Caki2 (cell line): ENCODE results near the gene SYNJ2. TPM values are rescaled to one million over a fixed set of nuclear protein-coding genes. Genes with fewer than 3 reads are reported as not detected.

ENCODE experiments used
- DNase-seq: peaks from one replicate; pipeline ENCODE4 v3.0.0-alpha.2; 2015; ENCODE audit warnings: low read depth
- in situ Hi-C: cut with HindIII; loops from 2 replicates; pipeline ENCODE4 v1.10.0; 2016; ENCODE audit warnings: low sequenced_read_pairs, low pct_unique_long_range_greater_than_20kb, mixed read lengths
- total RNA-seq: library from RNA; depleted of rRNA; stranded (reverse); fragments of >200 nt; shearing (Covaris generic); gene quantifications from 2 replicates; pipeline ENCODE4 v1.2.3, GENCODE V29; 2014; ENCODE audit warnings: low replicate concordance

The SYNJ2 gene
- total RNA-seq, 1 experiment from 2014 or later, result 21.3 TPM

GRCh38 chr6:158019416-158019815 lies 37.8 kb downstream of the SYNJ2 start:
- in situ Hi-C loops, result no loop called here

GRCh38 chr6:158020272-158020711 lies 38.6 kb downstream of the SYNJ2 start:
- in situ Hi-C loops, result no loop called here

More at GRCh38 chr6:158019416-158019815, 37.8 kb downstream of the SYNJ2 start:
- no peak for DNase-seq

GRCh38 chr6:158020811-158021210 lies 39.1 kb downstream of the SYNJ2 start:
- DNase-seq, result no peak
- in situ Hi-C loops, result no loop called here

More at GRCh38 chr6:158020272-158020711, 38.6 kb downstream of the SYNJ2 start:
- no peak for DNase-seq

GRCh38 chr6:158021376-158021775 lies 39.7 kb downstream of the SYNJ2 start:
- in situ Hi-C loops, result no loop called here
- DNase-seq, result no peak

- DNase-seq, result no peak
- in situ Hi-C loops, result no loop called here
Observed at GRCh38 chr6:158021814-158022748, 40.4 kb downstream of the SYNJ2 start.

- no peak for DNase-seq
- in situ Hi-C loops, result no loop called here
Observed at GRCh38 chr6:158022749-158023596, 41.3 kb downstream of the SYNJ2 start.

GRCh38 chr6:158023597-158023939 lies 41.9 kb downstream of the SYNJ2 start:
- in situ Hi-C loops, result no loop called here
- no peak for DNase-seq

- in situ Hi-C loops, result no loop called here
- DNase-seq, result no peak
Observed at GRCh38 chr6:158024566-158025297, 43.1 kb downstream of the SYNJ2 start.

- DNase-seq, result peak; percentile 93
- in situ Hi-C loops, result no loop called here
Observed at GRCh38 chr6:158026054-158026900, 44.6 kb downstream of the SYNJ2 start.

GRCh38 chr6:158026901-158027589 lies 45.4 kb downstream of the SYNJ2 start:
- in situ Hi-C loops, result no loop called here
- DNase-seq, result no peak

GRCh38 chr6:158027590-158028285 lies 46.1 kb downstream of the SYNJ2 start:
- peak; percentile 21 for DNase-seq
- in situ Hi-C loops, result no loop called here

- in situ Hi-C loops, result no loop called here
- DNase-seq, result no peak
Observed at GRCh38 chr6:158028421-158028820, 46.8 kb downstream of the SYNJ2 start.

- in situ Hi-C loops, result no loop called here
- DNase-seq, result no peak
Observed at GRCh38 chr6:158028876-158029275, 47.2 kb downstream of the SYNJ2 start.

- DNase-seq, result no peak
- in situ Hi-C loops, result no loop called here
Observed at GRCh38 chr6:158029668-158030230, 48.1 kb downstream of the SYNJ2 start.

GRCh38 chr6:158030380-158031300 lies 49.0 kb downstream of the SYNJ2 start:
- in situ Hi-C loops, result no loop called here
- no peak for DNase-seq
